ENCODE data around the gene SERTAD2.

DNA sequence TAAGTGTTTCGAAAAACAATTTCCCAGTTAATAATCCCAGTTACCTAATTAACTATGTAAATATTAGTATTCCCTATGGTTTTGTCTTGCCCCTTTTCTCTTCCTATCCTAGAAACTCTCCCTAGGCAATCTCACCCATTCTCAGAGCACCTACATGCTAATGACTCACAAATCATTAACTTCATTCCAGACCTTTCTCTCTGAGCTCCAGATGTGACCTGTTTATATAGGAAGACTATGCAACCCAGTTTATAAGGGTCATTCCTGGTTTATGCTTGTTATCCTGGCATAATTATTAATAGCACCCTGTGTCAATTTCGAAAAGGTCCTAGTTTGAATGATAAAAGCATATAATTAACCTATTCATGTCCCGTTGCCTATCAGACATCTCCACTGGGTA, 14.8 kb upstream of the SERTAD2 start:
- TF ChIP-seq EZH2 (IDR thresholded peaks at IDR 0.05): no peak
- TF ChIP-seq, protein P1, sequence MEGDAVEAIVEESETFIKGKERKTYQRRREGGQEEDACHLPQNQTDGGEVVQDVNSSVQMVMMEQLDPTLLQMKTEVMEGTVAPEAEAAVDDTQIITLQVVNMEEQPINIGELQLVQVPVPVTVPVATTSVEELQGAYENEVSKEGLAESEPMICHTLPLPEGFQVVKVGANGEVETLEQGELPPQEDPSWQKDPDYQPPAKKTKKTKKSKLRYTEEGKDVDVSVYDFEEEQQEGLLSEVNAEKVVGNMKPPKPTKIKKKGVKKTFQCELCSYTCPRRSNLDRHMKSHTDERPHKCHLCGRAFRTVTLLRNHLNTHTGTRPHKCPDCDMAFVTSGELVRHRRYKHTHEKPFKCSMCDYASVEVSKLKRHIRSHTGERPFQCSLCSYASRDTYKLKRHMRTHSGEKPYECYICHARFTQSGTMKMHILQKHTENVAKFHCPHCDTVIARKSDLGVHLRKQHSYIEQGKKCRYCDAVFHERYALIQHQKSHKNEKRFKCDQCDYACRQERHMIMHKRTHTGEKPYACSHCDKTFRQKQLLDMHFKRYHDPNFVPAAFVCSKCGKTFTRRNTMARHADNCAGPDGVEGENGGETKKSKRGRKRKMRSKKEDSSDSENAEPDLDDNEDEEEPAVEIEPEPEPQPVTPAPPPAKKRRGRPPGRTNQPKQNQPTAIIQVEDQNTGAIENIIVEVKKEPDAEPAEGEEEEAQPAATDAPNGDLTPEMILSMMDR (IDR thresholded peaks at IDR 0.05): no peak
- no peak for TF ChIP-seq EZH2phosphoT487 (IDR thresholded peaks at IDR 0.05)

Measured in neural progenitor cell (in vitro differentiated cells).